Measurements from ENCODE around the gene RNF26.

DNA sequence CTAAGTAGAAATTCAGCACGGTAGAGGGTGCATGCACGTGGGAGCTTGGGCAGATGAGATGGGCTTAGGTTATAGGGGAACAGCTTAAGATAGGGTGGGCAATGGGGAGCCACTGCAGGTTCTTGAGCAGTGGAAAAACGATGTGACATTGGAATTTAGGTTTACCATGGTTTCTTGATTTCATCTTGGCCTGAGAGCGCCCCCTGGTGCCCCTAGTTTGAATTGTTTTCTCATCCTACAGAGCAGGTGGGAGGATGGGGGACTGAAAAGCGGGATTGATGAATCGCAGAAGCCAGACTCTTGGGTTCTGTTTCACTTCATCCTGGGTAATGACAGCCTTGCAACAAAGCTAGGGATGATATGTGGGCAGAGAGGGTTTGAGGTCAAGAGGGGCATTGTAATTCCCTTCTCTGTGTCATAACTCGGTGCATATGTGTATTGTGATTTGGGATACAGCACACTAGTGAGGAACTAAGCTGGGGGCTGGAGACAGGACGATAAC lies 10.7 kb upstream of the RNF26 start:
- TF ChIP-seq, protein P1, sequence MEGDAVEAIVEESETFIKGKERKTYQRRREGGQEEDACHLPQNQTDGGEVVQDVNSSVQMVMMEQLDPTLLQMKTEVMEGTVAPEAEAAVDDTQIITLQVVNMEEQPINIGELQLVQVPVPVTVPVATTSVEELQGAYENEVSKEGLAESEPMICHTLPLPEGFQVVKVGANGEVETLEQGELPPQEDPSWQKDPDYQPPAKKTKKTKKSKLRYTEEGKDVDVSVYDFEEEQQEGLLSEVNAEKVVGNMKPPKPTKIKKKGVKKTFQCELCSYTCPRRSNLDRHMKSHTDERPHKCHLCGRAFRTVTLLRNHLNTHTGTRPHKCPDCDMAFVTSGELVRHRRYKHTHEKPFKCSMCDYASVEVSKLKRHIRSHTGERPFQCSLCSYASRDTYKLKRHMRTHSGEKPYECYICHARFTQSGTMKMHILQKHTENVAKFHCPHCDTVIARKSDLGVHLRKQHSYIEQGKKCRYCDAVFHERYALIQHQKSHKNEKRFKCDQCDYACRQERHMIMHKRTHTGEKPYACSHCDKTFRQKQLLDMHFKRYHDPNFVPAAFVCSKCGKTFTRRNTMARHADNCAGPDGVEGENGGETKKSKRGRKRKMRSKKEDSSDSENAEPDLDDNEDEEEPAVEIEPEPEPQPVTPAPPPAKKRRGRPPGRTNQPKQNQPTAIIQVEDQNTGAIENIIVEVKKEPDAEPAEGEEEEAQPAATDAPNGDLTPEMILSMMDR (IDR thresholded peaks at IDR 0.05; ENCODE audit: low read depth, low read length), result peak; percentile 87
- no peak for TF ChIP-seq EZH2phosphoT487 (IDR thresholded peaks at IDR 0.05; ENCODE audit: low read depth)
